Osteocyte (in vitro differentiated cells): ENCODE results near the gene MTF1. TPM values are rescaled to one million over a fixed set of nuclear protein-coding genes. Genes with fewer than 3 reads are reported as not detected.

Experiments
- total RNA-seq: library from RNA; stranded (reverse); gene quantifications from 2 replicates; pipeline ENCODE4 v1.2.1, GENCODE V29; 2021

MTF1 gene
- total RNA-seq, 1 donor from 2014 or later: 16.9 TPM

Other genes starting within 250 kb of the MTF1 start
- gene RSPO1, start 224.7 kb downstream of the MTF1 start, total RNA-seq: not detected in 2 replicates
- gene CDCA8, start 167.1 kb downstream of the MTF1 start, total RNA-seq: 7.6 and 7.7 TPM in 2 replicates
- gene EPHA10, start 94.5 kb downstream of the MTF1 start, total RNA-seq: not detected in 2 replicates
- 5.2 TPM in 2 replicates for gene MANEAL, start 65.7 kb downstream of the MTF1 start, total RNA-seq
- 55.0 and 57.0 TPM in 2 replicates for gene C1orf122, start 51.8 kb downstream of the MTF1 start, total RNA-seq
- 12.7 and 14.3 TPM in 2 replicates for gene YRDC, start 51.4 kb downstream of the MTF1 start, total RNA-seq
- 36.2 and 36.5 TPM in 2 replicates for gene INPP5B, start 87.5 kb upstream of the MTF1 start, total RNA-seq
- 51.4 and 55.3 TPM in 2 replicates for gene SF3A3, start 130.4 kb upstream of the MTF1 start, total RNA-seq
- 39.1 and 40.4 TPM in 2 replicates for gene FHL3, start 145.9 kb upstream of the MTF1 start, total RNA-seq
- 32.6 and 34.4 TPM in 2 replicates for gene UTP11, start 153.1 kb upstream of the MTF1 start, total RNA-seq
- 1.5 and 1.8 TPM in 2 replicates for gene POU3F1, start 187.2 kb upstream of the MTF1 start, total RNA-seq